HUES64 (cell line): Measurements from ENCODE around the gene MRPL28.
"Not testable (repeated sequence)": the region's sequence is repeated elsewhere in the genome, so short reads cannot be mapped to it uniquely, and the experiment has no call there.

ENCODE experiments used
- H3K27ac ChIP-seq: 2 replicates; pipeline ENCODE4 v1.7.0; 2013; ENCODE audit warnings: low read depth, low read length, inconsistent platforms
- H3K27me3 ChIP-seq: 2 replicates; pipeline ENCODE4 v1.6.1; 2013; ENCODE audit warnings: mild to moderate bottlenecking, low read length; ENCODE audit not compliant: insufficient read depth
- H3K36me3 ChIP-seq: 2 replicates; pipeline ENCODE4 v1.6.1; 2013; ENCODE audit warnings: mild to moderate bottlenecking, low read length; ENCODE audit not compliant: insufficient read depth
- H3K4me1 ChIP-seq: 2 replicates; pipeline ENCODE4 v1.6.1; 2013; ENCODE audit warnings: mild to moderate bottlenecking, low read length, moderate library complexity; ENCODE audit not compliant: insufficient read depth
- H3K4me3 ChIP-seq: 2 replicates; pipeline ENCODE4 v1.5.1; 2013; ENCODE audit warnings: mild to moderate bottlenecking, low read length, moderate library complexity
- H3K9ac ChIP-seq: 2 replicates; pipeline ENCODE4 v1.6.1; 2013; ENCODE audit warnings: mild to moderate bottlenecking, low read depth, low read length
- H3K9me3 ChIP-seq: 2 replicates; pipeline ENCODE4 v1.6.1; 2013; ENCODE audit warnings: low read depth, low read length; ENCODE audit not compliant: insufficient read depth
- WGBS: fragments of 150-250, 120-280 bp; methylation state at CpG from one replicate; pipeline ENCODE4 v1.1.7; 2013; ENCODE audit warnings: missing lambda C conversion rate; 5-methylcytosine and 5-hydroxymethylcytosine counted together

MRPL28 gene

GRCh38 chr16:363110-363765 lies 7.1 kb downstream of the MRPL28 start:
- Histone ChIP-seq H3K27ac (no peak overlapping the region), H3K4me3 (no peak overlapping the region), H3K9ac (no peak overlapping the region), H3K9me3 (no peaks in the 10 kb centered on the region), H3K27me3 (no peaks in the 10 kb centered on the region), H3K36me3 (peaks cover 18% of the 10 kb centered on the region), H3K4me1 (no peaks in the 10 kb centered on the region)
- WGBS = 83% methylated on average over 20 of the region's 20 CpGs

- H3K9ac ChIP-seq, H3K9me3 ChIP-seq, H3K4me1 ChIP-seq, H3K27ac ChIP-seq, H3K4me3 ChIP-seq, H3K27me3 ChIP-seq: not testable (repeated sequence)
- H3K36me3 ChIP-seq = peaks cover 12% of the 10 kb centered on the region
- 83% methylated on average over 23 of the region's 24 CpGs for whole genome bisulfite sequencing
Measured at GRCh38 chr16:362702-362999, 7.7 kb downstream of the MRPL28 start.

- no peak overlapping the region for H3K9ac ChIP-seq
- no peak overlapping the region for H3K4me3 ChIP-seq
- H3K4me1 ChIP-seq = no peaks in the 10 kb centered on the region
- 53% methylated on average over 30 of the region's 30 CpGs for WGBS
- H3K36me3 ChIP-seq = peaks cover 7% of the 10 kb centered on the region
- H3K27ac ChIP-seq = no peak overlapping the region
- H3K9me3 ChIP-seq = no peaks in the 10 kb centered on the region
- no peaks in the 10 kb centered on the region for H3K27me3 ChIP-seq
Measured at GRCh38 chr16:361872-362701, 8.3 kb downstream of the MRPL28 start.

GRCh38 chr16:361341-361871 lies 8.9 kb downstream of the MRPL28 start:
- no peaks in the 10 kb centered on the region for H3K4me1 ChIP-seq
- H3K27me3 ChIP-seq = no peaks in the 10 kb centered on the region
- H3K4me3 ChIP-seq = no peak overlapping the region
- no peaks in the 10 kb centered on the region for H3K36me3 ChIP-seq
- no peaks in the 10 kb centered on the region for H3K9me3 ChIP-seq
- H3K9ac ChIP-seq = no peak overlapping the region
- WGBS = 90% methylated on average over 30 of the region's 30 CpGs
- H3K27ac ChIP-seq = no peak overlapping the region

GRCh38 chr16:360698-361336 lies 9.5 kb downstream of the MRPL28 start:
- Histone ChIP-seq H3K4me3 (no peak overlapping the region), H3K9ac (no peak overlapping the region), H3K36me3 (no peaks in the 10 kb centered on the region), H3K27me3 (no peaks in the 10 kb centered on the region), H3K27ac (no peak overlapping the region), H3K4me1 (no peaks in the 10 kb centered on the region), H3K9me3 (no peaks in the 10 kb centered on the region)
- WGBS = 95% methylated on average over 47 of the region's 47 CpGs

- no peaks in the 10 kb centered on the region for H3K36me3 ChIP-seq
- H3K4me1 ChIP-seq = no peaks in the 10 kb centered on the region
- no peak overlapping the region for H3K27ac ChIP-seq
- H3K27me3 ChIP-seq = no peaks in the 10 kb centered on the region
- H3K9me3 ChIP-seq = no peaks in the 10 kb centered on the region
- H3K9ac ChIP-seq = no peak overlapping the region
- 93% methylated on average over 47 of the region's 47 CpGs for WGBS
- H3K4me3 ChIP-seq = no peak overlapping the region
Measured at GRCh38 chr16:359871-360697, 10.3 kb downstream of the MRPL28 start.

- 93% methylated on average over 19 of the region's 19 CpGs for WGBS
- Histone ChIP-seq H3K27ac (no peak overlapping the region), H3K9ac (no peak overlapping the region), H3K27me3 (no peaks in the 10 kb centered on the region), H3K36me3 (no peaks in the 10 kb centered on the region), H3K4me1 (no peaks in the 10 kb centered on the region), H3K4me3 (no peak overlapping the region), H3K9me3 (no peaks in the 10 kb centered on the region)
Measured at GRCh38 chr16:359067-359763, 11.1 kb downstream of the MRPL28 start.

- Histone ChIP-seq H3K4me1 (no peaks in the 10 kb centered on the region), H3K9ac (no peak overlapping the region)
- 82% methylated on average over 11 of the region's 12 CpGs for WGBS
Measured at GRCh38 chr16:356741-357140, 13.6 kb downstream of the MRPL28 start.

GRCh38 chr16:354971-355461 lies 15.3 kb downstream of the MRPL28 start:
- H3K4me3 ChIP-seq = no peak overlapping the region
- 93% methylated on average over 10 of the region's 10 CpGs for WGBS
- H3K27ac ChIP-seq = no peak overlapping the region
- H3K9me3 ChIP-seq = no peaks in the 10 kb centered on the region
- H3K4me1 ChIP-seq = no peaks in the 10 kb centered on the region
- H3K36me3 ChIP-seq = peaks cover 7% of the 10 kb centered on the region
- no peak overlapping the region for H3K9ac ChIP-seq
- H3K27me3 ChIP-seq = no peaks in the 10 kb centered on the region

More at GRCh38 chr16:356741-357140, 13.6 kb downstream of the MRPL28 start:
- no peaks in the 10 kb centered on the region for H3K27me3 ChIP-seq
- no peak overlapping the region for H3K4me3 ChIP-seq
- no peaks in the 10 kb centered on the region for H3K9me3 ChIP-seq
- H3K27ac ChIP-seq = no peak overlapping the region
- no peaks in the 10 kb centered on the region for H3K36me3 ChIP-seq

GRCh38 chr16:354291-354881 lies 16.0 kb downstream of the MRPL28 start:
- 93% methylated on average over 12 of the region's 12 CpGs for WGBS
- peaks cover 11% of the 10 kb centered on the region for H3K36me3 ChIP-seq
- no peaks in the 10 kb centered on the region for H3K27me3 ChIP-seq
- no peak overlapping the region for H3K27ac ChIP-seq
- H3K9ac ChIP-seq = no peak overlapping the region
- H3K4me1 ChIP-seq = no peaks in the 10 kb centered on the region
- H3K4me3 ChIP-seq = no peak overlapping the region
- no peaks in the 10 kb centered on the region for H3K9me3 ChIP-seq
